GM12878 (cell line): ENCODE measurements around the gene POFUT2. TPM values are rescaled to one million over a fixed set of nuclear protein-coding genes. Genes with fewer than 3 reads are reported as not detected.

ENCODE experiments used
- ATAC-seq: fragments of 200-7000 bp; cut with Tn5 transposase; 3 replicates; pipeline ENCODE4 v1.9.1; 2020; ENCODE audit warnings: mild to moderate bottlenecking, moderate library complexity
- BruUV-seq: library from RNA; stranded (reverse); fragments of 400-500 nt; replicated peaks from 2 replicates; lab custom pipeline; 2021; lab: Mats Ljungman, UMichigan
- CTCF ChIA-PET: fragments of 300-600 bp; sonication (Branson Sonifier 250); formaldehyde crosslinking; extraction: SDS; loops from one replicate; lab custom pipeline; 2021; ENCODE audit warnings: inconsistent platforms; lab: Yijun Ruan, JAX
- POLR2A ChIA-PET: fragments of 350-600 bp; formaldehyde crosslinking; extraction: SDS; loops from one replicate; lab custom pipeline; 2021; ENCODE audit warnings: inconsistent platforms; lab: Charles Lee
- RAD21 ChIA-PET: fragments of 300-600 bp; sonication (Branson Sonifier 250); formaldehyde crosslinking; loops from one replicate; lab custom pipeline; 2023; ENCODE audit warnings: antibody characterized with exemption; ENCODE audit not compliant: unreplicated experiment; lab: Charles Lee
- SMC1A ChIA-PET: fragments of 300-600 bp; sonication (Branson Sonifier 250); formaldehyde crosslinking; loops from one replicate; lab custom pipeline; 2023; ENCODE audit not compliant: unreplicated experiment, uncharacterized antibody; lab: Charles Lee
- DNase-seq: peaks from one replicate; pipeline ENCODE4 v3.0.0-alpha.2; 2011; ENCODE audit warnings: low read depth, low spot score
- FAIRE-seq: peaks from 3 replicates; lab custom pipeline; 2011; peaks lifted over from hg19 to GRCh38; lab: Jason Lieb, UNC
- H2AFZ ChIP-seq: 2 replicates; pipeline ENCODE4 v1.6.0; 2011; ENCODE audit warnings: low read depth, low read length, control low read depth; ENCODE audit not compliant: control insufficient read depth
- H3K27ac ChIP-seq: 2 replicates; pipeline ENCODE4 v1.5.1; 2011; ENCODE audit warnings: control low read depth; ENCODE audit not compliant: control insufficient read depth, insufficient read depth
- H3K27me3 ChIP-seq, 2 experiments: replicated peaks in 1 of 2; 2 replicates each; pipeline versions ENCODE4 v1.6.0 to v1.6.1; 2011; ENCODE audit warnings: low read length in 1 of 2; ENCODE audit not compliant: control insufficient read depth in 2 of 2, insufficient read depth in 2 of 2
- H3K36me3 ChIP-seq, 2 experiments: 2 replicates each; pipeline ENCODE4 v1.5.1; 2011; ENCODE audit warnings: low read length in 1 of 2; ENCODE audit not compliant: control insufficient read depth in 2 of 2, insufficient read depth in 2 of 2
- H3K4me1 ChIP-seq: 2 replicates; pipeline ENCODE4 v1.6.1; 2011; ENCODE audit warnings: mild to moderate bottlenecking, low read length, moderate library complexity, mixed read lengths; ENCODE audit not compliant: control insufficient read depth, insufficient read depth
- H3K4me2 ChIP-seq: 2 replicates; pipeline ENCODE4 v1.6.0; 2011; ENCODE audit warnings: control low read depth; ENCODE audit not compliant: control insufficient read depth, insufficient read depth
- H3K4me3 ChIP-seq: fragments of 200-600 bp; sonication (generic); 2 replicates; pipeline ENCODE4 v1.5.1; 2016
- H3K79me2 ChIP-seq: 2 replicates; pipeline ENCODE4 v1.6.0; 2011; ENCODE audit warnings: low read length; ENCODE audit not compliant: control insufficient read depth, insufficient read depth
- H3K9ac ChIP-seq: 2 replicates; pipeline ENCODE4 v1.8.0; 2011; ENCODE audit warnings: low read length, control low read depth, mixed read lengths; ENCODE audit not compliant: control insufficient read depth, insufficient read depth
- H3K9me3 ChIP-seq: replicated peaks from 3 replicates; pipeline ENCODE4 v1.5.1; 2011; ENCODE audit warnings: mild to moderate bottlenecking, low read length; ENCODE audit not compliant: control insufficient read depth, insufficient read depth
- H4K20me1 ChIP-seq: 2 replicates; pipeline ENCODE4 v1.6.0; 2011; ENCODE audit not compliant: control insufficient read depth, insufficient read depth
- ATF7 ChIP-seq: fragments of 450-650 bp; IDR thresholded peaks from 2 replicates; pipeline ENCODE4 v1.6.1; 2016; ENCODE audit warnings: low read depth, mild to moderate bottlenecking
- CBX3 ChIP-seq: fragments of 200-600 bp; sonication (generic); IDR thresholded peaks from 2 replicates; pipeline ENCODE4 v1.6.1; 2016; ENCODE audit warnings: low read depth, borderline replicate concordance
- EGR1 ChIP-seq, 2 experiments: IDR thresholded peaks; 1 replicate in 1 of 2; 2 replicates in 1 of 2; pipeline ENCODE4 v1.6.1; 2011 to 2012; ENCODE audit warnings: low read depth in 2 of 2, low read length in 2 of 2, borderline replicate concordance in 1 of 2, mild to moderate bottlenecking in 1 of 2, moderate library complexity in 1 of 2
- IKZF2 ChIP-seq, 2 experiments: fragments of 450-650 bp; IDR thresholded peaks; 2 replicates each; pipeline ENCODE4 v1.6.1; 2017; ENCODE audit warnings: mild to moderate bottlenecking in 2 of 2, moderate library complexity in 2 of 2
- JUND ChIP-seq: IDR thresholded peaks from 2 replicates; pipeline ENCODE4 v1.6.1; 2012; ENCODE audit warnings: low read depth, mild to moderate bottlenecking, low read length, improper control_type of control experiment, moderate library complexity
- KAT2A ChIP-seq: conservative IDR thresholded peaks from 2 replicates; pipeline ENCODE4 v1.6.1; 2011; ENCODE audit warnings: low read depth, low read length; ENCODE audit not compliant: control insufficient read depth
- MEF2B ChIP-seq: fragments of 450-650 bp; IDR thresholded peaks from 2 replicates; pipeline ENCODE4 v1.6.1; 2018; ENCODE audit warnings: mild to moderate bottlenecking, moderate library complexity; ENCODE audit not compliant: partially characterized antibody, poor library complexity, severe bottlenecking
- NBN ChIP-seq: fragments of 450-650 bp; IDR thresholded peaks from 2 replicates; pipeline ENCODE4 v1.6.1; 2016
- PBX3 ChIP-seq: IDR thresholded peaks from 2 replicates; pipeline ENCODE4 v1.6.1; 2011; ENCODE audit warnings: mild to moderate bottlenecking, low read depth, low read length, moderate library complexity; ENCODE audit not compliant: insufficient replicate concordance
- RBBP5 ChIP-seq: fragments of 200-600 bp; sonication (generic); conservative IDR thresholded peaks from 2 replicates; pipeline ENCODE4 v1.6.1; 2016
- SKIL ChIP-seq: fragments of 450-650 bp; IDR thresholded peaks from 2 replicates; pipeline ENCODE4 v1.6.1; 2017; ENCODE audit warnings: mild to moderate bottlenecking, low read depth, inconsistent platforms; ENCODE audit not compliant: poor library complexity, severe bottlenecking
- SMC3 ChIP-seq: IDR thresholded peaks from 2 replicates; pipeline ENCODE4 v1.6.1; 2011; ENCODE audit warnings: low read length, improper control_type of control experiment, borderline replicate concordance
- ZBTB4 ChIP-seq: fragments of 450-650 bp; formaldehyde crosslinking; IDR thresholded peaks from 2 replicates; pipeline ENCODE4 v1.4.0; 2022; ENCODE audit warnings: mild to moderate bottlenecking, moderate library complexity
- ZNF24 ChIP-seq: fragments of 450-650 bp; IDR thresholded peaks from 2 replicates; pipeline ENCODE4 v1.6.1; 2017; ENCODE audit warnings: antibody characterized with exemption, mild to moderate bottlenecking
- WGBS: methylation state at CpG from one replicate; pipeline ENCODE4 v1.1.6; 2016; ENCODE audit warnings: low lambda C conversion rate; ENCODE audit not compliant: insufficient replicate concordance, insufficient coverage; ENCODE audit errors: missing lambda C conversion rate; 5-methylcytosine and 5-hydroxymethylcytosine counted together
- in situ Hi-C: fragments of 300-500 bp; cut with MboI; formaldehyde crosslinking; loops from 9 replicates; pipeline ENCODE4 v1.14.3; 2018; ENCODE audit warnings: mixed read lengths
- intact Hi-C: fragments of 100-400 bp; cut with micrococcal nuclease; formaldehyde crosslinking; loops from one replicate; pipeline ENCODE4 v1.14.2; 2022; ENCODE audit not compliant: unreplicated experiment
- polyA plus RNA-seq, 11 experiments: library from polyadenylated mRNA; depleted of rRNA in 4 of 11; unstranded in 6 of 11; stranded (reverse) in 5 of 11; fragments of >200 nt; fragmentation: Nextera tagmentation in 4 of 11; fragmentation: Illumina TruSeq in 1 of 11; extraction: Ambion mirVana in 4 of 11; extraction: Trizol in 1 of 11; gene quantifications; 1 replicate in 1 of 11; 2 replicates in 10 of 11; pipeline versions ENCODE4 v1.2.1 to v1.2.3, GENCODE V29; 2011 to 2016; ENCODE audit warnings: inconsistent platforms in 2 of 11, missing spikeins in 2 of 11, low read depth in 1 of 11
- total RNA-seq, 4 experiments: library from RNA; depleted of rRNA in 3 of 4; stranded (reverse); fragments of >200 nt in 3 of 4; fragmentation: Illumina TruSeq in 1 of 4; extraction: Trizol in 1 of 4; gene quantifications; 2 replicates each; pipeline versions ENCODE4 v1.2.1 to v1.2.3, GENCODE V29; 2013 to 2021

The POFUT2 gene
- total and polyA plus RNA-seq, 10 of the 15 experiments (the other 5 are each of a cell fraction or from before 2014, with no cell fraction given), result 1.2 to 15.1 (median 6.8) TPM

GRCh38 chr21:45313015-45313414, 25.3 kb upstream of the POFUT2 start (continued):
- TF ChIP-seq PBX3 (no peak), CBX3 (no peak), MEF2B (no peak)
- TF ChIP-seq, all 136 proteins: peak for 0

- Histone ChIP-seq H3K4me1 (no peaks in the 10 kb centered on the region), H3K79me2 (no peaks in the 10 kb centered on the region), H4K20me1 (no peaks in the 10 kb centered on the region), H3K36me3 (no peaks in the 10 kb centered on the region), H3K27me3 (peaks cover 0 to 1% of the 10 kb centered on the region in 2 experiments; a peak in 1 of 4 replicates), H3K9ac (no peak overlapping the region), H2AFZ (no peak overlapping the region), H3K4me3 (no peak overlapping the region), H3K9me3 (no peaks in the 10 kb centered on the region), H3K27ac (no peak overlapping the region), H3K4me2 (no peak overlapping the region)
- CTCF ChIA-PET, result no interaction called here
- DNase-seq (no peak), FAIRE-seq (no peak), ATAC-seq (no peak)
- RAD21 ChIA-PET, result no interaction called here
- POLR2A ChIA-PET, result no interaction called here
- 7% methylated on average over 1 of the region's 1 CpG for WGBS
- intact Hi-C loops (no loop called here), in situ Hi-C loops (no loop called here)
- no TSS peak for BruUV-seq
- SMC1A ChIA-PET, result no interaction called here
- TF ChIP-seq ZNF24 (no peak), SMC3 (no peak), ATF7 (no peak), EGR1 (IDR thresholded peaks at IDR 0.05; ENCODE audit: borderline replicate concordance in 1 of 2, low read depth in 2 of 2, low read length in 2 of 2) (no peak), ZBTB4 (CRISPR knock-in tag) (no peak), NBN (no peak), IKZF2 (IDR thresholded peaks at IDR 0.05) (no peak), JUND (no peak), RBBP5 (no peak), SKIL (no peak), KAT2A (no peak)
Observed at GRCh38 chr21:45312296-45312695, 24.6 kb upstream of the POFUT2 start.
